Fibroblast of mammary gland (primary cell): ENCODE measurements around the gene GASK1A.

Source experiments
- DNase-seq: peaks from one replicate; pipeline ENCODE4 v3.0.0-alpha.2; 2010; ENCODE audit warnings: low read depth
- H3K4me3 ChIP-seq: 2 replicates; pipeline ENCODE4 v1.5.1; 2011; ENCODE audit warnings: low read depth, mild to moderate bottlenecking, low read length, moderate library complexity; ENCODE audit not compliant: control insufficient read depth
- TF ChIP-seq, protein P1 (sequence below): conservative IDR thresholded peaks from 2 replicates; pipeline ENCODE4 v1.5.1; 2011; ENCODE audit warnings: low read depth, low read length, inconsistent platforms; ENCODE audit not compliant: control insufficient read depth, insufficient read depth

GASK1A gene

DNA sequence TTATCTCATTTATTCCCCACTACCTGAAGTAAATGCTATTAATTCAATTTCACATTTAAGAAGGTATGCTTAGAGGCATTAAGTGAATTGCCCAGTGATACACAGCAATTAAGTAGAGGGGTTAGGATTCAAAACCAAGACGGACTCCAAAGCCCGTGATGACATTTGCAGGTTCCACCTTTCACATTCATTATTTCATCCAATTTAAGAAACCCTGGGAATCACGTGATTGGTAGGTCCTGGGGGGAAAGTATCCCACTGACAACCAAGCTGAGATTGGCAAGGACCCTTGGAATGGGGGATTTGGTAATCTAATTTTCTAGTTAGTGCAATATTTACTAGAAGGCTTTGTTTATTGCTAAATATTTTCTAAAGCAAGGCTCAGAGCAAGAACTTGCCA is 124.9 kb downstream of the GASK1A start:
- no peak for DNase-seq
- TF ChIP-seq, protein P1, sequence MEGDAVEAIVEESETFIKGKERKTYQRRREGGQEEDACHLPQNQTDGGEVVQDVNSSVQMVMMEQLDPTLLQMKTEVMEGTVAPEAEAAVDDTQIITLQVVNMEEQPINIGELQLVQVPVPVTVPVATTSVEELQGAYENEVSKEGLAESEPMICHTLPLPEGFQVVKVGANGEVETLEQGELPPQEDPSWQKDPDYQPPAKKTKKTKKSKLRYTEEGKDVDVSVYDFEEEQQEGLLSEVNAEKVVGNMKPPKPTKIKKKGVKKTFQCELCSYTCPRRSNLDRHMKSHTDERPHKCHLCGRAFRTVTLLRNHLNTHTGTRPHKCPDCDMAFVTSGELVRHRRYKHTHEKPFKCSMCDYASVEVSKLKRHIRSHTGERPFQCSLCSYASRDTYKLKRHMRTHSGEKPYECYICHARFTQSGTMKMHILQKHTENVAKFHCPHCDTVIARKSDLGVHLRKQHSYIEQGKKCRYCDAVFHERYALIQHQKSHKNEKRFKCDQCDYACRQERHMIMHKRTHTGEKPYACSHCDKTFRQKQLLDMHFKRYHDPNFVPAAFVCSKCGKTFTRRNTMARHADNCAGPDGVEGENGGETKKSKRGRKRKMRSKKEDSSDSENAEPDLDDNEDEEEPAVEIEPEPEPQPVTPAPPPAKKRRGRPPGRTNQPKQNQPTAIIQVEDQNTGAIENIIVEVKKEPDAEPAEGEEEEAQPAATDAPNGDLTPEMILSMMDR: no peak

DNA sequence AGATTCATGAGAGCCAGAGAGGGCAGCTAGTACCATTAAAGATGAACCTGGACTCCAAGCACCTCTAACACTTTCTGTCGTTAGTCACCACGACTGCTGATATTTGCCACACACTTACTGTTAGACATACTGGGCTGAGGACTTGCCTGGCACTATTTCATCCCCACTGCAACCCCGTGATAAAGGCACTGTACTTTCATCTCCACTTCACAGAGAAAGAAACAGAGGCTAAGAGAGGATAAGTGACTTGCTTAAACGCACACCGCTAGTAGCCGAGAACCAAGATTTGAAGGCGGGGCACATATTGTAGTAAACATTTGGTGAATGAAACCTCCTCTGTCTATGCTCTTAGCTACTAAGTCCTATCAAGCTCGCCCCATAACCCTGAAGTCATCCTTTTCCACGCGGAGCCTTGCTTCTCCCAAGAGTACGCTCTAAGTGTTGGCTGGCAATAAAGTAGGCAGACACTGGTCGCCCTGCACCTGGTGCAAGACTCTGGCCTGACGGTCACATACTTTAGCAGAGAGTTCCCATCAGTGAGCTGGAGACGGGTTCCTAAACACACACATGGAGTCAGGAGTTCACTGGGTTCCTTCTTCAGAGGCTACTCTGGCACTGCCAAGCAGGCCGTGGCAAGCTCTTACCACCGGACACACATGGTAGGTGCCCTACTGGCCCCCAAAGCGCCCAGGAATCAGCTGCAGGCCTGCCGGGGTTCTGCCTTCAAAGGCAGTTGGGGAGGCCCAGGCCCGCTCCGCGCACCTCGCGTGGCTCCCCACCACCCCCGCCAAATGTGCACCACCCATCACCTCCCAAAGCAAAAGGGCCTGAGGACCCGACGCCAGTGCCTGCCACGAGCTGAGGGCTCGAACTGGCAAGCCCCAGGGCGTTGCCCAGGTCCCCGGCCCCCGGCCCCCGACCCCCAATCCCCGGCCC is 125.8 kb downstream of the GASK1A start:
- TF ChIP-seq, protein P1: no peak
- H3K4me3 ChIP-seq: peak overlapping the region; percentile 64
- DNase-seq: no peak

More for the DNA sequence above, 124.9 kb downstream of the GASK1A start:
- no peak overlapping the region for H3K4me3 ChIP-seq

DNA sequence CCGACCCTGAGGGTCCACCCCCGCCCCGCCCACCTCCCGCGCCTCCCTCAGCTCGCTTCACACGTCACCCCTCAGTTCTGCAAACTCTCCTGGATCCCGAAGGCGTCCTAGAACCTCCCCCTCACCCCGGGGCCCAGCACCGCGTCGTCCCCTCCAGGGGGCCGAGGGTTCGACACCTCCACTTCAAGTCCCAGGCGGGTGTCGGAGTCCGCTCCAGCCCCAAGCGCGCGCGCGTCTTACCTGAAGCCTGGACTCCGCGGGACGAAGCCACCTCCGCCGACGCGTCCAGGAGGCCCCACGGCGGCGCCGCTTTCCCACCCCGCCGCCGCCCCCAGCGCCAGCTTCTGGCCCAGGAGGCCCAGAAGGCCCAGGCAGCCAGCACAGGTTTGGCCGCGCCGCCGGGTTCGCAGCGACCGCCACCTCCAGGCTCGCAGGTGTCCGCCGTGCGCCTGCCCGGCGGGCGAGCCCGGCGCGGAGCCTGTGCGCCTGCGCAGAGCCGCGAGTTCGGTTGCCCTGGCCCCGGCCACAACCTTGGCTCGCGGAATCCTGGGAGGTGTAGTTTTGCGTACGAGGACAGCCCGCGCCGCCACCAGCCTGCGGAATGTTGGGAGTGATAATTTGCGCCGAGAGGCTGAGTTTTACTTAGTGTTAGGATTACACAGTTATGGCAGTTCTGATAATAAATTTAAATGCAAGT is 126.6 kb downstream of the GASK1A start, which contains the start of gene POMGNT2:
Gene POMGNT2 (minus strand): TSS at position 484 of the 697 bp plus-strand sequence. CDS start 24,648 bp downstream, outside the sequence.
- TF ChIP-seq, protein P1: no peak
- H3K4me3 ChIP-seq: peak within 1 kb of the TSS; percentile 64
- peak; percentile 75 for DNase-seq

DNA sequence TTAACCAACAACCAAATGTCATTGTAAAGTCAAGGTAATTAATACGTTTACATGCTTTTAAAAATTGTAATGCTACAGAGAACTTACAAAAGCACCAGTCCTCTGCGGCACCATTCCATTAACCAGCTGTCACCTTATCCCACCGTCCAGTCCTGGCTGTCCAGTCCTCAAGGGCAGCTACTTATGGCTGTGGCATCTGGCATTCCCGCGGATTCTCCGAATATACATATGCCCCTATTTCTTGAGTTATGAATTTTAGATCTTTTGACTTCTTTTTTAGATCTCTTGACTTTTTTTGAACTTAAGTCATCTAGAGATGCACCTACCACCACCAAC is 127.2 kb downstream of the GASK1A start:
- TF ChIP-seq, protein P1: no peak
- no peak for DNase-seq
- H3K4me3 ChIP-seq: peak overlapping the region; percentile 42
